ENCODE results near the gene SYNPO2. TPM values are rescaled to one million over a fixed set of nuclear protein-coding genes. Genes with fewer than 3 reads are reported as not detected.

SYNPO2 gene
- total and polyA plus RNA-seq, 2 of the 8 experiments (the other 6 are each of a cell fraction or from before 2014, with no cell fraction given): 0.50 to 4.2 TPM

- CTCF ChIA-PET (ENCODE audit: partially characterized antibody): interaction anchor here (0.7 kb wide), 1 partner anchor 11 kb away, joined by 3 read pairs; no protein-coding TSS in a partner anchor
- TF ChIP-seq SAP30 (IDR thresholded peaks at IDR 0.05; ENCODE audit: insufficient read depth, insufficient replicate concordance, low read length) (no peak), SUZ12 (IDR thresholded peaks at IDR 0.05; ENCODE audit: low read length) (no peak), SIX5 (IDR thresholded peaks at IDR 0.05; ENCODE audit: low read depth, low read length) (no peak), CTBP2 (IDR thresholded peaks at IDR 0.05; ENCODE audit: borderline replicate concordance, insufficient read depth, insufficient read length, low read length) (no peak), GABPA (IDR thresholded peaks at IDR 0.05; ENCODE audit: borderline replicate concordance, insufficient read depth, low read length) (no peak), E2F6 (IDR thresholded peaks at IDR 0.05) (no peak), RNF2 (IDR thresholded peaks at IDR 0.05; ENCODE audit: borderline replicate concordance, low read depth, low read length, missing control alignments, poor library complexity, severe bottlenecking) (no peak), ASH2L (IDR thresholded peaks at IDR 0.05; ENCODE audit: low read length) (no peak), SP2 (IDR thresholded peaks at IDR 0.05; ENCODE audit: low read length) (no peak), KDM1A (IDR thresholded peaks at IDR 0.05; ENCODE audit: borderline replicate concordance, low read length) (no peak), SP4 (IDR thresholded peaks at IDR 0.05; ENCODE audit: low read length) (no peak)
These were observed 144.4 kb downstream of the SYNPO2 start for GRCh38 chr4:119032921-119033685.

More at GRCh38 chr4:119032921-119033685, 144.4 kb downstream of the SYNPO2 start:
- no peak overlapping the region for H4K5ac ChIP-seq (ENCODE audit: insufficient read length, low read depth, low read length)
- no peak overlapping the region for H3K4me2 ChIP-seq (ENCODE audit: insufficient read depth in 1 of 2, low read depth in 2 of 2, low read length in 2 of 2)
- no peaks in the 10 kb centered on the region for H3K23me2 ChIP-seq (ENCODE audit: low read depth, low read length)
- H3K4ac ChIP-seq (replicated peaks; ENCODE audit: insufficient read length, low read depth, low read length): no peak overlapping the region
- no peak overlapping the region for H2AK5ac ChIP-seq (ENCODE audit: low read depth, low read length)
- H3K9ac ChIP-seq (replicated peaks in 1 of 4; ENCODE audit: extremely low read depth in 1 of 4, low read depth in 3 of 4, low read length in 3 of 4): no peak overlapping the region
- H3K36me3 ChIP-seq (ENCODE audit: control insufficient read depth in 2 of 4, insufficient read depth in 4 of 4, low read length in 3 of 4): no peaks in the 10 kb centered on the region
- H4K8ac ChIP-seq (ENCODE audit: extremely low read depth, insufficient read depth, low read length): no peak overlapping the region
- POLR2A ChIA-PET (ENCODE audit: partially characterized antibody): no interaction called here
- no peaks in the 10 kb centered on the region; a peak in 2 of 7 replicates for H3K4me1 ChIP-seq (replicated peaks in 1 of 4; ENCODE audit: control insufficient read depth in 3 of 4, insufficient read depth in 4 of 4, low read length in 3 of 4)
- H3K9me3 ChIP-seq (ENCODE audit: insufficient read depth in 2 of 2, low read depth in 1 of 2, low read length in 1 of 2): no peaks in the 10 kb centered on the region
- DNase-seq (ENCODE audit: low read depth in 1 of 2, low spot score in 2 of 2) (no peak), FAIRE-seq (no peak)
- WGBS, 2 experiments (ENCODE audit: extremely low coverage in 1 of 2, insufficient coverage in 1 of 2, insufficient read length in 1 of 2, insufficient replicate concordance in 2 of 2, low coverage in 1 of 2, low lambda C conversion rate in 2 of 2, missing lambda C conversion rate in 1 of 2): 81% methylated on average over 6 of the region's 6 CpGs; no CpG with 5 or more reads in 1 of the 2 experiments
- H3K79me2 ChIP-seq (ENCODE audit: control insufficient read depth in 1 of 2, insufficient read depth in 2 of 2, low read length in 2 of 2): no peaks in the 10 kb centered on the region
- no peaks in the 10 kb centered on the region for H4K20me1 ChIP-seq (replicated peaks in 1 of 2; ENCODE audit: control insufficient read depth in 1 of 2, insufficient read depth in 2 of 2, low read length in 2 of 2)
- H3K27me3 ChIP-seq (replicated peaks in 1 of 4; ENCODE audit: control insufficient read depth in 3 of 4, extremely low read depth in 1 of 4, insufficient read depth in 3 of 4, low read length in 3 of 4): no peaks in the 10 kb centered on the region
- H2AFZ ChIP-seq (ENCODE audit: low read length): no peak overlapping the region
- no peak overlapping the region for H3K23ac ChIP-seq (ENCODE audit: insufficient read length)
- H2BK15ac ChIP-seq (ENCODE audit: low read length): no peak overlapping the region
- no peak overlapping the region for H2BK5ac ChIP-seq (ENCODE audit: low read depth, low read length)
- no peak overlapping the region for H3K27ac ChIP-seq (ENCODE audit: low read depth, low read length)
- H3K79me1 ChIP-seq (ENCODE audit: low read depth, low read length): no peaks in the 10 kb centered on the region
- H2BK20ac ChIP-seq (ENCODE audit: low read length): no peak overlapping the region
- no peak overlapping the region for H4K91ac ChIP-seq (replicated peaks; ENCODE audit: insufficient read length, low read length)
- no peak overlapping the region for H2BK120ac ChIP-seq (replicated peaks; ENCODE audit: low read depth, low read length)
- no peak overlapping the region for H2BK12ac ChIP-seq (ENCODE audit: low read depth, low read length)
- no peak overlapping the region for H3K4me3 ChIP-seq (ENCODE audit: extremely low read depth in 1 of 4, insufficient read depth in 2 of 4, low read depth in 3 of 4, low read length in 4 of 4)
- H3K56ac ChIP-seq (replicated peaks; ENCODE audit: insufficient read length, low read depth, low read length): no peak overlapping the region
- no peak overlapping the region for H3K18ac ChIP-seq (ENCODE audit: extremely low read depth, low read length)
- H3K14ac ChIP-seq (ENCODE audit: insufficient read length): no peak overlapping the region

Measured in H1 (cell line).